Inflammatory macrophage treated with lipopolysaccharide for 4 hours (primary cell): ENCODE data around the gene TLR3.
"Not testable (repeated sequence)": the region's sequence is repeated elsewhere in the genome, so short reads cannot be mapped to it uniquely, and the experiment has no call there.

Experiments used
- DNase-seq: peaks from one replicate; pipeline ENCODE4 v3.0.0-alpha.2; 2020

TLR3 gene

DNA sequence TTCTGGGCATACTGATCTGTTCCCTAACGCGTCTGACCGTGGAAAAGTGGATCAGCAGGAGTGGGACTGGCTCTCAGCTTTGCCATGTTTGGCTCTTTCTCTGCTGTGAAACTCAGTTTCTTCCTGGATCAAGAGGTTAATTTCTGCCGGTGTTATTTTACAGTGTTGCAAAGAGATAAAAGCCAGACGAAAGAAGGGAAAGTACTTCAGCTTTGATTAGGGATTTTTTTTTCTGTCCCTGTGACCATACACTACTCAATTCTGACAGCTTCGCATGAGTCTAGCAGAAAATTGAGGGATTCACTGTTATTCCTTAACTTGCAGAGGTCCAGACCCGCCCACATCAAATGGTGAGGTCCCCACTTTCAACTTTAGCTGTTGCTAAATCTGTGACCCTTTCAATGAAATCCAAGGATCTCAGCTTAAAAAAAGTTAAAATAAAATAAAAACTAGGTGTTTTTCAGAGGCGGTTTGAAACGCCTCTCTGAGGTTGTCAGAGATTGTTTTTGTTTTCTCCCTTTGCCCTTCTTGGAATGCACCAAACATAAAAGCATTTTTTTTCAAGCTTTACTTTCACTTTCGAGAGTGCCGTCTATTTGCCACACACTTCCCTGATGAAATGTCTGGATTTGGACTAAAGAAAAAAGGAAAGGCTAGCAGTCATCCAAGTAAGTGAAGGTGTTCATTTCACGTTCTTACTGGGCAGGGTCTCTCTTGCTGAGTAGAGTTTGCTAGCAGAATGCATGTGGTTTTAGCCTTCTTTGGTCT, at the start of gene TLR3:
Gene TLR3, plus strand, starts transcription at position 576 of the 768 bp plus-strand sequence. CDS start 7,464 bp downstream, outside the sequence.
- peak; percentile 75 for DNase-seq

DNA sequence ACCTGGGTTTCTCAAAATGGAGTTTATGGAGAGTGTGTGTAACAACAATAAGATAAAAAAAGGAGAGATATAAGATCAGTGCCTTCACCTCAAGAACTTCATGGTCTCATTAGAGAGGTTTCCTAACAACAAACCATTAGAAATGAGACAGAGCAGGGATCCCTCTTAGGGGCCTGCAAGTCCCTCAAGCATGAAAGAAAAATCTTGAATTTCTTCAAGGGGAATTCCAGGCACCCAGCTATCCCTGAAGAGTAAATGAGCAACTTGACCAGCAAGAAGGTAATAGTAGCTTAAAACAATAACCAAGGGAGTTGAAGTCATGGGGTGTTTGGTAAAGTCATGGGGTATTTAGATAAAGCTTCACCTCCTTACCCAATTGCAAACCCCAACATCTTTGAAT, 49.7 kb upstream of the TLR3 start:
- no peak for DNase-seq

- DNase-seq, result no peak
Measured at GRCh38 chr4:186020106-186020792, 48.7 kb upstream of the TLR3 start.

- DNase-seq, result no peak
Measured at GRCh38 chr4:186020793-186021407, 48.1 kb upstream of the TLR3 start.

DNA sequence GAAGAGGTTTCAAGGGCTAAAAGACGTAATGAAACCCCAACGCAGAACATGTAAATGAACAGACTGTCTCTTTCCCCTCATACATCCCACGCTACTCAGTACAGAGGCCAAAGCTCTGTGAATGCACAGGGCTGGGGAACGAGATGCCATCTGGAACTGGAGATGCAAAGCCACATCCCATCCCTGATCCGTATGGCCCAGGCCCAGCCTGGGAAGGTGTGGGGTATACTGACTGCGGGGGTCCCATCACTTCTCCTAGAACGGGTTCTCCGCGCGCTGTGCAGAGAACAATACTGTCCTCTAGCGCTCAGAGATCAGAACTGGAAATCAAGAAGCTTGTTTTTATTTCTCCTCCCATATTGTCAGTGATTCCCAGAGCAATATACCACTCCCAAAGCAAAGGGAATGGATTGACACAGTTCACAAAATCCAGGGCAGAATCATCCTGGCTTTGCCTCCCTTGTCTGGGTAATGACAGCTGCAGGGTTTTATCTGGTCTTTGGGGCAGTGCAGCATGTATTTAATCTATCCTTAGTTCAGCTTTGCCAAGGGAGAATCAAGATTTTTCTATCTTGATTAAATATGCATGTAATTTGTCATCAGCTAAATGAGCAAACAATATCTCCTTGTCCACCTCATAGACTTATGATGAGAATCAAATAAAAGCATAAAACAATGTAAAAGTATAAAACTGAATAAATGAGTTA, 47.3 kb upstream of the TLR3 start:
- no peak for DNase-seq

DNA sequence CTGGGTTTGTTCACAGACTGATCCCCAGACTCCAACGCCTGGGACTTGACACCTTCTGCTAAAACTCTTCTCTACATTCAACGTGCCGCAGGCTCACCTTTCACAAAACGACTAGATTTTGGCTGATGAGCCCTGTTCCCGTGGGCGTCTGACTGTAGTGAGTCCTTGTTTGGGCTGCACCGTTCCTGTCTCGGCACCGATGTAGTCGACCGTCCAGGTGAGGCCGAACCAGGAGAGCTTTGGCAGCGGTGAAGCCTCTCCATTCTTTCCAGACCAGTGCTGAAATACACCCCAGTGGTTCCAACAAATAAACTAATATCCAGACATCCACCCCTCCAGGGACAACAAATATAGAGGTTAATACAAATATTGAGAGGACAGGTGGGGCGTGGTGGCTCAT, 45.0 kb upstream of the TLR3 start:
- no peak for DNase-seq

- no peak for DNase-seq
Measured at GRCh38 chr4:186024637-186025407, 44.1 kb upstream of the TLR3 start.

GRCh38 chr4:186025408-186025690, 43.6 kb upstream of the TLR3 start:
- no peak for DNase-seq

DNA sequence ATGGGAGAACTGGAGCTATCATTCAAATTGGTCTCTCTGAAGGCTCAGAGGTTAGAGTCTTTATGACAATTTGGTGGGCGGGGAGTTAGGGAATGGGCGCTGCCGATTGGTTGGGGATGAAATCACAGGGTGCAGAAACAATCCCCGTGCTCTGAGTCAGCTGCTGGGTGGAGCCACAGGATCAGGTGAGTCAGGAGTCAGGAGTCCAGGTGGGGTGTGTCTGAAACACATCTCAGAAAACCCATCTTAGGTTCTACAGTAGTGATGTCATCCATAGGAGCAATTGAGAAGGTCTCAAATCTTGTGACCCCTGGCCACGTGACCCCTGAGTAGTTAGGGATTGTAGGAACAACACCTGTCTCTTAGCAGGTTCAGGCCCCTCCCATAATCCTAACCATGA, 41.6 kb upstream of the TLR3 start:
- no peak for DNase-seq

- DNase-seq, result no peak
Measured at GRCh38 chr4:186029571-186030398, 39.2 kb upstream of the TLR3 start.

DNA sequence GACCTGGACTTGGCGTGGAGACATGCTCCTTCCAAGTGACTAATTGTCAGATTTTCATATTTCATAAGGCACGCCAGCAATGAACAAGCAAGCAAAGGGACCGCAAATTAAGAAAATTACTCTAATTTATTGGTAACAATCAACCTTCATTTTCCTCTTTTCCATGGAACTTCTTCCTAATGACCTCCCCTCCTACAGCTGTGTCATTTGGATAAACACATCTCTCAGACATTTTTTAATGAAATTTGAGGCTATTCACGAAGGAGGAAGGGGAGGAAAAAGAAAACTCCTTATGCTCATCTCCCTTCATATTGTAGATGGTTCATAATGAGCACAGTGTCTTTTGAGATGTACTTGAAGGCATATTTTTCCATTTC, 38.6 kb upstream of the TLR3 start:
- no peak for DNase-seq

DNA sequence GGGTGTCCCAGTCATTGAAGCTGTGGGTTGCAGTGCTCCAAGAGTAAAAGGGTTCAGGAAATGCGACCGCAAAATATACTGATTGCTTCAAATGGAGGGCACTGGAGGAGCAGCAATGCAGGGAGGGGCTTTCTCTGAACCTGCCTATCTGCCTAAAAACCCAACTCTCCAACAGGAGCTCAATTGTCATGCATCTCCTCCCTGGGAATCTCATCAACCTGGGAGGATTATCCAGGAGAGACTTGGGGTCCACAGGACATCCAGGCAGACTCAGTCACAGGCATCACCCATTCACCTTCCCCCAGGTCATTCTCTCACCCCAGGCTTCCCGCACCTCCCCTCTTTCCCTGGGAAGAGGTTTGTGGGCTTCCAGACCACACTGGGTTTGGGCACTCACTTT, 38.2 kb upstream of the TLR3 start:
- no peak for DNase-seq

- DNase-seq, result no peak
Measured at GRCh38 chr4:186032259-186032658, 36.7 kb upstream of the TLR3 start.

- DNase-seq, result no peak
Measured at GRCh38 chr4:186033027-186033426, 35.9 kb upstream of the TLR3 start.

DNA sequence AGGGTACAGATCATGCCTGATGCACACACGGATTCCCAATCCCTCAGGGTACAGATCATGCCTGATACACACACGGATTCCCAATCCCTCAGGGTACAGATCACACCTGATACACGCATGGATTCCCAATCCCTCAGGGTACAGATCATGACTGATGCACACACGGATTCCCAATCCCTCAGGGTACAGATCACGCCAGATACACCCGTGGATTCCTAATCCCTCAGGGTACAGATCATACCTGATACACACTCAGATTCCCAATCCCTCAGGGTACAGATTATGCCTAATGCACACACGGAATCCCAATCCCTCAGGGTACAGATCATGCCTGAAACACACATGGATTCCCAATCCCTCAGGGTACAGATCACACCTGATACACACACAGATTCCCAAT, 34.3 kb upstream of the TLR3 start:
- DNase-seq, result not testable (repeated sequence)

- DNase-seq, result no peak
Measured at GRCh38 chr4:186036976-186037581, 31.9 kb upstream of the TLR3 start.

DNA sequence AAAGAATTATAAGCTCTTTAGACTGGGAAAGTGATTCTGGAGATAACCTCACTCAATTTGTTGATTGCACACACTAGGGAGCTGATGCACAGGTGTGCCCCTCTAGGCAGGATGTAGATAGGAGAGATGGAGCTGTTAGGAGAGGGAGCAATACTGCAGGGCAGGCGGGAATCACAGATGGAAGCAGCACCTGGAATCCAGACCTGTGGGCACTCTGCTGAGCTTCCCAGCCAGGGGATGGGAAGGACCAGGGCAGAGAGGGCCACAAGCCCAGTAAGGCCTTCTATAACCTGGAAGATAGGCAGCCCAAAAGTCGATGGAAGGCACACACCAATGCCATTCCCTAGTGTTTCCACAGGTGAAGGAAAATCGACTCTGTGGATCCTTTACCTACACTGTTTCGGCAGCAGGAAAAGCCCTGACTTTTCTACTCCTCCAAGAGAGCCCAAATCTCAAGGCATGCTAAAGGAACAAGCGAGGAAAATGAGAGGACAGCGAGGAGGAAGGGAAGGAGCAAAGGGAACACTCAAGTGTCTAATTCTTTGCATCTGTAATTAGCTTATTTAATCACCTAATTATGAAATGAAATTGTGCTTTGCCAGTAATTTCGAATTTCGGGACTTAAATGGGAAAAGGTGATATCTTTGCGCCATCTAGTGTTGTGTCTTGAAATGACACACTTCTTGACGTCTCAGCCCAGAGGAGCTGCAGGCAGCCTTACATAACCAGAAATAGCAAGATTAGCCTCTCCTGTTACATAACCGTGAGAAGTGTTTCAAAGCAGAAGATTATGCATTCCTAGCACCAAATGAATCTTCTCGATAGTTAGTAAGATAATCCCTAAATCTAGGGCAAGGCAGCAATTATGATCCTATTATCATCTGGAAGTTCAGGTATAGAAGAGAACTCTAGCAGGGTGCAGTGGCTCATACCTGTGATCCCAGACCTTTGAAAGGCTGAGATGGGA, 31.0 kb upstream of the TLR3 start:
- DNase-seq, result peak; percentile 69

GRCh38 chr4:186039697-186040096, 29.3 kb upstream of the TLR3 start:
- no peak for DNase-seq

- no peak for DNase-seq
Measured at GRCh38 chr4:186040316-186040715, 28.6 kb upstream of the TLR3 start.

- DNase-seq, result not testable (repeated sequence)
Measured at GRCh38 chr4:186047501-186047900, 21.5 kb upstream of the TLR3 start.
